GM12878 (cell line): Measurements from ENCODE around the gene CD7. TPM values are rescaled to one million over a fixed set of nuclear protein-coding genes. Genes with fewer than 3 reads are reported as not detected.

Source experiments
- ATAC-seq: fragments of 200-7000 bp; cut with Tn5 transposase; 3 replicates; pipeline ENCODE4 v1.9.1; 2020; ENCODE audit warnings: mild to moderate bottlenecking, moderate library complexity
- BruUV-seq: library from RNA; stranded (reverse); fragments of 400-500 nt; replicated peaks from 2 replicates; lab custom pipeline; 2021; lab: Mats Ljungman, UMichigan
- CTCF ChIA-PET: fragments of 300-600 bp; sonication (Branson Sonifier 250); formaldehyde crosslinking; extraction: SDS; loops from one replicate; lab custom pipeline; 2021; ENCODE audit warnings: inconsistent platforms; lab: Yijun Ruan, JAX
- POLR2A ChIA-PET: fragments of 350-600 bp; formaldehyde crosslinking; extraction: SDS; loops from one replicate; lab custom pipeline; 2021; ENCODE audit warnings: inconsistent platforms; lab: Charles Lee
- RAD21 ChIA-PET: fragments of 300-600 bp; sonication (Branson Sonifier 250); formaldehyde crosslinking; loops from one replicate; lab custom pipeline; 2023; ENCODE audit warnings: antibody characterized with exemption; ENCODE audit not compliant: unreplicated experiment; lab: Charles Lee
- SMC1A ChIA-PET: fragments of 300-600 bp; sonication (Branson Sonifier 250); formaldehyde crosslinking; loops from one replicate; lab custom pipeline; 2023; ENCODE audit not compliant: unreplicated experiment, uncharacterized antibody; lab: Charles Lee
- DNase-seq: peaks from one replicate; pipeline ENCODE4 v3.0.0-alpha.2; 2011; ENCODE audit warnings: low read depth, low spot score
- FAIRE-seq: peaks from 3 replicates; lab custom pipeline; 2011; peaks lifted over from hg19 to GRCh38; lab: Jason Lieb, UNC
- H2AFZ ChIP-seq: 2 replicates; pipeline ENCODE4 v1.6.0; 2011; ENCODE audit warnings: low read depth, low read length, control low read depth; ENCODE audit not compliant: control insufficient read depth
- H3K27ac ChIP-seq: 2 replicates; pipeline ENCODE4 v1.5.1; 2011; ENCODE audit warnings: control low read depth; ENCODE audit not compliant: control insufficient read depth, insufficient read depth
- H3K27me3 ChIP-seq, 2 experiments: replicated peaks in 1 of 2; 2 replicates each; pipeline versions ENCODE4 v1.6.0 to v1.6.1; 2011; ENCODE audit warnings: low read length in 1 of 2; ENCODE audit not compliant: control insufficient read depth in 2 of 2, insufficient read depth in 2 of 2
- H3K36me3 ChIP-seq, 2 experiments: 2 replicates each; pipeline ENCODE4 v1.5.1; 2011; ENCODE audit warnings: low read length in 1 of 2; ENCODE audit not compliant: control insufficient read depth in 2 of 2, insufficient read depth in 2 of 2
- H3K4me1 ChIP-seq: 2 replicates; pipeline ENCODE4 v1.6.1; 2011; ENCODE audit warnings: mild to moderate bottlenecking, low read length, moderate library complexity, mixed read lengths; ENCODE audit not compliant: control insufficient read depth, insufficient read depth
- H3K4me2 ChIP-seq: 2 replicates; pipeline ENCODE4 v1.6.0; 2011; ENCODE audit warnings: control low read depth; ENCODE audit not compliant: control insufficient read depth, insufficient read depth
- H3K4me3 ChIP-seq: fragments of 200-600 bp; sonication (generic); 2 replicates; pipeline ENCODE4 v1.5.1; 2016
- H3K79me2 ChIP-seq: 2 replicates; pipeline ENCODE4 v1.6.0; 2011; ENCODE audit warnings: low read length; ENCODE audit not compliant: control insufficient read depth, insufficient read depth
- H3K9ac ChIP-seq: 2 replicates; pipeline ENCODE4 v1.8.0; 2011; ENCODE audit warnings: low read length, control low read depth, mixed read lengths; ENCODE audit not compliant: control insufficient read depth, insufficient read depth
- H3K9me3 ChIP-seq: replicated peaks from 3 replicates; pipeline ENCODE4 v1.5.1; 2011; ENCODE audit warnings: mild to moderate bottlenecking, low read length; ENCODE audit not compliant: control insufficient read depth, insufficient read depth
- H4K20me1 ChIP-seq: 2 replicates; pipeline ENCODE4 v1.6.0; 2011; ENCODE audit not compliant: control insufficient read depth, insufficient read depth
- BHLHE40 ChIP-seq, 2 experiments: fragments of 450-650 bp in 1 of 2; IDR thresholded peaks; 2 replicates each; pipeline ENCODE4 v1.6.1; 2011 to 2017; ENCODE audit warnings: low read depth in 2 of 2, borderline replicate concordance in 1 of 2, improper control_type of control experiment in 1 of 2, low read length in 1 of 2, mild to moderate bottlenecking in 1 of 2
- CBFB ChIP-seq: IDR thresholded peaks from 2 replicates; pipeline ENCODE4 v1.6.1; 2016; ENCODE audit warnings: antibody characterized with exemption, low read depth
- CEBPB ChIP-seq, 2 experiments: fragments of 150-350 bp in 1 of 2; IDR thresholded peaks; 2 replicates each; pipeline ENCODE4 v1.6.1; 2012 to 2014; ENCODE audit warnings: low read depth in 2 of 2, low read length in 2 of 2, borderline replicate concordance in 1 of 2, inconsistent platforms in 1 of 2
- DPF2 ChIP-seq: fragments of 450-650 bp; IDR thresholded peaks from 2 replicates; pipeline ENCODE4 v1.6.1; 2017; ENCODE audit warnings: mild to moderate bottlenecking
- GATAD2B ChIP-seq: fragments of 450-650 bp; conservative IDR thresholded peaks from 2 replicates; pipeline ENCODE4 v1.6.1; 2017; ENCODE audit warnings: low read depth, mild to moderate bottlenecking, moderate library complexity
- JUNB ChIP-seq: IDR thresholded peaks from 2 replicates; pipeline ENCODE4 v1.6.1; 2016; ENCODE audit warnings: antibody characterized with exemption, mild to moderate bottlenecking
- NR2C2 ChIP-seq: IDR thresholded peaks from 2 replicates; pipeline ENCODE4 v1.6.1; 2011; ENCODE audit warnings: borderline replicate concordance, low read depth; ENCODE audit not compliant: control insufficient read depth, insufficient read length
- PAX5 ChIP-seq: IDR thresholded peaks from 2 replicates; pipeline ENCODE4 v1.6.1; 2011; ENCODE audit warnings: low read depth, low read length, borderline replicate concordance
- POLR2AphosphoS2 ChIP-seq: IDR thresholded peaks from 2 replicates; pipeline ENCODE4 v1.6.1; 2011; ENCODE audit warnings: low read depth, mild to moderate bottlenecking, low read length, improper control_type of control experiment, moderate library complexity
- SP1 ChIP-seq: IDR thresholded peaks from one replicate; pipeline ENCODE4 v1.6.1; 2011; ENCODE audit warnings: low read depth, low read length
- SUZ12 ChIP-seq: fragments of 200-600 bp; sonication (generic); IDR thresholded peaks from one replicate; pipeline ENCODE4 v1.6.1; 2018; ENCODE audit warnings: antibody characterized with exemption, mild to moderate bottlenecking; ENCODE audit not compliant: unreplicated experiment
- ZNF274 ChIP-seq: IDR thresholded peaks from one replicate; pipeline ENCODE4 v1.8.0; 2011; ENCODE audit not compliant: insufficient read length, insufficient read depth
- WGBS: methylation state at CpG from one replicate; pipeline ENCODE4 v1.1.6; 2016; ENCODE audit warnings: low lambda C conversion rate; ENCODE audit not compliant: insufficient replicate concordance, insufficient coverage; ENCODE audit errors: missing lambda C conversion rate; 5-methylcytosine and 5-hydroxymethylcytosine counted together
- in situ Hi-C: fragments of 300-500 bp; cut with MboI; formaldehyde crosslinking; loops from 9 replicates; pipeline ENCODE4 v1.14.3; 2018; ENCODE audit warnings: mixed read lengths
- intact Hi-C: fragments of 100-400 bp; cut with micrococcal nuclease; formaldehyde crosslinking; loops from one replicate; pipeline ENCODE4 v1.14.2; 2022; ENCODE audit not compliant: unreplicated experiment
- polyA plus RNA-seq, 11 experiments: library from polyadenylated mRNA; depleted of rRNA in 4 of 11; unstranded in 6 of 11; stranded (reverse) in 5 of 11; fragments of >200 nt; fragmentation: Nextera tagmentation in 4 of 11; fragmentation: Illumina TruSeq in 1 of 11; extraction: Ambion mirVana in 4 of 11; extraction: Trizol in 1 of 11; gene quantifications; 1 replicate in 1 of 11; 2 replicates in 10 of 11; pipeline versions ENCODE4 v1.2.1 to v1.2.3, GENCODE V29; 2011 to 2016; ENCODE audit warnings: inconsistent platforms in 2 of 11, missing spikeins in 2 of 11, low read depth in 1 of 11
- total RNA-seq, 4 experiments: library from RNA; depleted of rRNA in 3 of 4; stranded (reverse); fragments of >200 nt in 3 of 4; fragmentation: Illumina TruSeq in 1 of 4; extraction: Trizol in 1 of 4; gene quantifications; 2 replicates each; pipeline versions ENCODE4 v1.2.1 to v1.2.3, GENCODE V29; 2013 to 2021
- TF ChIP-seq, protein P1 (sequence below): IDR thresholded peaks from 2 replicates; pipeline ENCODE4 v1.6.1; 2012; ENCODE audit warnings: low read depth, low read length, improper control_type of control experiment

The CD7 gene
- total and polyA plus RNA-seq, 10 of the 15 experiments (the other 5 are each of a cell fraction or from before 2014, with no cell fraction given), result 0.33 TPM; not detected in 9

DNA sequence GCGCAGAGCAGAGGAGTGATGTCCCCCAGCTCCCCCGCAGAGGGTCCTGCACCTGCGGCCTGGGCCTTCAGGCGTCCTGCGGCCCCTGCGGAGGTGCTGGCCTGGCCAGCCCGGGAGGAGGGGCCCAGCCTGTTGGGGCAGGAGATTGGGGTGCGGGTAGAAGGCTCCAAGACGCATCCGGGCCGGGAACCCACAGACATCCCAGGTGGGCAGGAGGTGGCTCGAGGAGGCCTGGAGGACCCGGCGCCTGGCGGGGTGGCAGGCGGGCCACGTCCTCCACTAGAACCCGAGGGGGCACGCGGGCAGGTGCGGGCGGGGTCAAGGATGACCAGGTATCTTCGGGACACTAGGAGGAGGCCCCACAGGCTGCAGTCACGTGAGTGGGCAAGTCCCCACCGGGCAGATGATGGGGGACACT is 16.8 kb upstream of the CD7 start:
- intact Hi-C loops, result no loop called here
- Histone ChIP-seq H3K9me3 (no peaks in the 10 kb centered on the region), H4K20me1 (no peaks in the 10 kb centered on the region), H3K4me3 (no peak overlapping the region), H3K79me2 (no peaks in the 10 kb centered on the region), H3K9ac (no peak overlapping the region), H3K4me2 (peak overlapping the region; percentile 87), H3K4me1 (peaks cover 11% of the 10 kb centered on the region), H3K27me3 (peaks cover 6 to 12% of the 10 kb centered on the region in 2 experiments; a peak in 3 of 4 replicates), H3K27ac (no peak overlapping the region), H3K36me3 (no peaks in the 10 kb centered on the region), H2AFZ (no peak overlapping the region)
- SMC1A ChIA-PET, result no interaction called here
- no TSS peak for BruUV-seq
- no peak for ATAC-seq
- in situ Hi-C loops, result no loop called here
- TF ChIP-seq NR2C2 (no peak), BHLHE40 (IDR thresholded peaks at IDR 0.05; ENCODE audit: borderline replicate concordance in 1 of 2, low read depth in 2 of 2, low read length in 1 of 2) (peak in 1 of 2 experiments; percentile 74; a peak in 2 of 4 replicates)
- POLR2A ChIA-PET, result interaction anchor here (0.5 to 0.6 kb wide), 2 partner anchors 112 to 519 kb away, joined by 3 read pairs; no protein-coding TSS in a partner anchor
- DNase-seq, result no peak
- no peak for FAIRE-seq
- RAD21 ChIA-PET, result interaction anchor here (0.8 kb wide), 1 partner anchor 16 kb away, joined by 3 read pairs; no protein-coding TSS in a partner anchor
- 39% methylated on average over 25 of the region's 25 CpGs for WGBS
- CTCF ChIA-PET, result interaction anchor here (0.6 to 1.7 kb wide), 3 partner anchors 13 to 90 kb away, joined by 3 to 4 read pairs (median 3); no protein-coding TSS in a partner anchor

DNA sequence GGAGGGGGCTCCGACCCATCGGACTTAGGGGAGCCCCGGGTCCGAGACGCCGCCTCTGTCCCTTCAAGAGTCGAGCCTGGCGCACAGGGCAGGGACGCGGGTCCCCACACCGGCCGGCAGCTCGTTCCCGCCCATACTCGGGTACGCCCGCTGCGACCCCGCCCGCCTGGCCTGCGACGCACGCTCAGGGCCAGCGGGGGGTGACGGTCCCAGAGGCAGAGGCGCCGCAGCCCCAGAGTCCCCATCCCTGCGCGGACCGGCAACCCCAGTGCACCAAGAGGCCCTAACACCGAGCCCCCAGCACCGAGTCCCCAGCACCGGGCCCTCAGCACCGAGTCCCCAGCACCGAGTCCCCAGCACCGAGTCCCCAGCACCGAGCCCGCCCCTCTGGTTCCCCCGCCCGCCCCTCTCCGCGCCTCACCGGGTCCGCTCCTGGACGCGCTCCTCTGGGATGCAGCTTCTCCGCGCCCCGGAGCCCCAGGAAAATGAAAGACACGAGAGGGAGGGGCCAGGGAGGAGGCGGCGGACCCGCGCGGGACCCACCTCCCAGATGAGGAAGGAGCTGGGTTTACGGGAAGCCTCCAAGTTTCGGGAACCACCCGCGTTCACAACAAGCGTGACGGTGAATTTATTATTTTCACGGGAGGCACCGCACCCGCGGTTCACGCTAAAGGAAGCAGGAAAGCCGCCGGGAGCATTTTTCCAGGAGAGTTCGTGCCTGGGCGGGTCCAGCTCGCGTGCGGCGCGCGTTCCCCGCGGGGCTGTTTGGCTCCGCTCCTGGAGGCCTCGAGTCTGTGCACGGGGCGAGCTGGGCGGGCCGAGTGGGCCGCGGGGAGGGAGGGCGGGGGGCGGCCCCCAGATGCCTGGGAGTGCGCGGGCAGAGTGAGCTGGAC is 16.1 kb upstream of the CD7 start, which contains the start of gene SECTM1:
SECTM1 (minus strand) TSS at position 488 of the 893 bp plus-strand sequence. CDS start 6,526 bp downstream, outside the sequence.
- H3K36me3 ChIP-seq, result no peaks in the 10 kb centered on the region
- ChIA-PET RAD21 (interaction anchor here (0.8 kb wide), 2 partner anchors 17 kb away, joined by 3 read pairs; no protein-coding TSS in a partner anchor), SMC1A (interaction anchor here (1.0 kb wide), 1 partner anchor 32 kb away, joined by 3 read pairs; no protein-coding TSS in a partner anchor), CTCF (interaction anchor here (0.6 to 1.7 kb wide), 5 partner anchors 13 to 283 kb away, joined by 3 to 4 read pairs (median 3); no protein-coding TSS in a partner anchor), POLR2A (interaction anchor here (0.5 to 1.1 kb wide), 2 partner anchors 11 to 111 kb away, joined by 3 read pairs; no protein-coding TSS in a partner anchor)
- no peak within 1 kb of the TSS for H3K4me3 ChIP-seq
- H3K27me3 ChIP-seq, result peaks cover 6 to 12% of the 10 kb centered on the region in 2 experiments; a peak in 3 of 4 replicates
- no peak for DNase-seq
- H3K4me1 ChIP-seq, result peaks cover 11% of the 10 kb centered on the region
- H3K4me2 ChIP-seq, result peak within 1 kb of the TSS; percentile 87
- BruUV-seq, result no TSS peak
- H4K20me1 ChIP-seq, result no peaks in the 10 kb centered on the region
- intact Hi-C loops, result no loop called here
- H2AFZ ChIP-seq, result no peak within 1 kb of the TSS
- in situ Hi-C loops, result no loop called here
- FAIRE-seq, result no peak
- no peak within 1 kb of the TSS for H3K27ac ChIP-seq
- no peak within 1 kb of the TSS for H3K9ac ChIP-seq
- no peaks in the 10 kb centered on the region for H3K9me3 ChIP-seq
- H3K79me2 ChIP-seq, result no peaks in the 10 kb centered on the region
- 7% methylated on average over 66 of the region's 90 CpGs for WGBS
- peak; percentile 42 for ATAC-seq
- TF ChIP-seq DPF2, result 0 out of 2 replicates have a peak, but pooled peaks have one; percentile 11
- no peak for TF ChIP-seq CBFB
- 0 out of 2 replicates have a peak, but pooled peaks have one; percentile 8 for TF ChIP-seq GATAD2B
- TF ChIP-seq ZNF274, result no peak
- no peak for TF ChIP-seq SUZ12
- TF ChIP-seq, protein P1, sequence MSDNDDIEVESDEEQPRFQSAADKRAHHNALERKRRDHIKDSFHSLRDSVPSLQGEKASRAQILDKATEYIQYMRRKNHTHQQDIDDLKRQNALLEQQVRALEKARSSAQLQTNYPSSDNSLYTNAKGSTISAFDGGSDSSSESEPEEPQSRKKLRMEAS, result no peak
- no peak for TF ChIP-seq CEBPB (IDR thresholded peaks at IDR 0.05; ENCODE audit: borderline replicate concordance in 1 of 2, low read depth in 2 of 2, low read length in 2 of 2)
- TF ChIP-seq POLR2AphosphoS2, result no peak
- TF ChIP-seq PAX5, result no peak
- no peak for TF ChIP-seq SP1
- TF ChIP-seq JUNB, result no peak
